Mucosa of rectum (tissue), 2 donors: ENCODE data around the gene NAE1.

Experiments used
- H3K27ac ChIP-seq, 2 donors: one replicate each; pipeline ENCODE4 v1.7.0; 2013; ENCODE audit warnings: inconsistent platforms in 2 of 2, low read depth in 2 of 2, low read length in 2 of 2
- H3K27me3 ChIP-seq, 2 donors: one replicate each; pipeline ENCODE4 v1.7.0; 2013; ENCODE audit warnings: low read length in 2 of 2; ENCODE audit not compliant: control insufficient read depth in 2 of 2, insufficient read depth in 2 of 2
- H3K36me3 ChIP-seq, 2 donors: one replicate each; pipeline ENCODE4 v1.7.0; 2013; ENCODE audit warnings: low read length in 2 of 2; ENCODE audit not compliant: control insufficient read depth in 2 of 2, insufficient read depth in 2 of 2
- H3K4me1 ChIP-seq, 2 donors: one replicate each; pipeline ENCODE4 v1.7.0; 2013; ENCODE audit warnings: low read length in 2 of 2, mild to moderate bottlenecking in 1 of 2; ENCODE audit not compliant: control insufficient read depth in 2 of 2, insufficient read depth in 2 of 2
- H3K4me3 ChIP-seq, 2 donors: one replicate each; pipeline ENCODE4 v1.7.0; 2013; ENCODE audit warnings: low read length in 2 of 2
- H3K9ac ChIP-seq, 2 donors: one replicate each; pipeline ENCODE4 v1.7.0; 2013; ENCODE audit warnings: low read length in 2 of 2, low read depth in 1 of 2, mild to moderate bottlenecking in 1 of 2
- H3K9me3 ChIP-seq, 2 donors: one replicate each; pipeline ENCODE4 v1.7.0; 2013; ENCODE audit warnings: low read length in 2 of 2; ENCODE audit not compliant: control insufficient read depth in 2 of 2
- donor health status: healthy.
- donor health status: Normal muscosa, but diverticular disease.

NAE1 gene

GRCh38 chr16:66850115-66850815 is 19.5 kb upstream of the NAE1 start:
- no peaks in the 10 kb centered on the region for H3K4me1 ChIP-seq
- H3K27me3 ChIP-seq, result peaks cover 4 to 15% of the 10 kb centered on the region in 2 donors
- no peak overlapping the region for H3K9ac ChIP-seq
- no peak overlapping the region for H3K4me3 ChIP-seq
- H3K36me3 ChIP-seq, result no peaks in the 10 kb centered on the region
- H3K27ac ChIP-seq, result no peak overlapping the region
- H3K9me3 ChIP-seq, result no peaks in the 10 kb centered on the region

GRCh38 chr16:66849549-66849948 is 18.8 kb upstream of the NAE1 start:
- Histone ChIP-seq H3K27ac (no peak overlapping the region), H3K9ac (no peak overlapping the region), H3K36me3 (no peaks in the 10 kb centered on the region), H3K4me1 (peaks cover under 1 to 1% of the 10 kb centered on the region in 2 donors), H3K4me3 (no peak overlapping the region), H3K27me3 (peaks cover 7 to 19% of the 10 kb centered on the region in 2 donors), H3K9me3 (no peaks in the 10 kb centered on the region)

GRCh38 chr16:66849021-66849420 is 18.2 kb upstream of the NAE1 start:
- Histone ChIP-seq H3K4me3 (no peak overlapping the region), H3K27ac (no peak overlapping the region), H3K9me3 (no peaks in the 10 kb centered on the region), H3K36me3 (no peaks in the 10 kb centered on the region), H3K4me1 (peaks cover 3 to 4% of the 10 kb centered on the region in 2 donors), H3K27me3 (peaks cover 9 to 19% of the 10 kb centered on the region in 2 donors), H3K9ac (no peak overlapping the region)

- Histone ChIP-seq H3K9me3 (no peaks in the 10 kb centered on the region), H3K4me3 (no peak overlapping the region), H3K27me3 (peaks cover 9 to 19% of the 10 kb centered on the region in 2 donors), H3K36me3 (no peaks in the 10 kb centered on the region), H3K9ac (no peak overlapping the region), H3K27ac (no peak overlapping the region), H3K4me1 (peaks cover 3 to 4% of the 10 kb centered on the region in 2 donors)
Measured at GRCh38 chr16:66848172-66848571, 17.4 kb upstream of the NAE1 start.

GRCh38 chr16:66847533-66848067 is 16.8 kb upstream of the NAE1 start:
- H3K27ac ChIP-seq, result no peak overlapping the region
- no peaks in the 10 kb centered on the region for H3K9me3 ChIP-seq
- H3K36me3 ChIP-seq, result no peaks in the 10 kb centered on the region
- H3K4me1 ChIP-seq, result peaks cover 3 to 4% of the 10 kb centered on the region in 2 donors
- peaks cover 9 to 19% of the 10 kb centered on the region in 2 donors for H3K27me3 ChIP-seq
- no peak overlapping the region for H3K9ac ChIP-seq
- no peak overlapping the region for H3K4me3 ChIP-seq

- no peak overlapping the region for H3K9ac ChIP-seq
Measured at GRCh38 chr16:66846831-66847230, 16.1 kb upstream of the NAE1 start.

GRCh38 chr16:66846266-66846665 is 15.5 kb upstream of the NAE1 start:
- Histone ChIP-seq H3K4me3 (no peak overlapping the region), H3K36me3 (no peaks in the 10 kb centered on the region), H3K9me3 (no peaks in the 10 kb centered on the region), H3K27ac (no peak overlapping the region), H3K4me1 (peaks cover 4 to 10% of the 10 kb centered on the region in 2 donors), H3K27me3 (peaks cover 9 to 19% of the 10 kb centered on the region in 2 donors), H3K9ac (no peak overlapping the region)

More at GRCh38 chr16:66846831-66847230, 16.1 kb upstream of the NAE1 start:
- peaks cover 9 to 19% of the 10 kb centered on the region in 2 donors for H3K27me3 ChIP-seq
- H3K4me1 ChIP-seq, result peaks cover 4% of the 10 kb centered on the region in 2 donors
- no peak overlapping the region for H3K4me3 ChIP-seq
- H3K27ac ChIP-seq, result no peak overlapping the region
- no peaks in the 10 kb centered on the region for H3K36me3 ChIP-seq
- no peaks in the 10 kb centered on the region for H3K9me3 ChIP-seq

- Histone ChIP-seq H3K36me3 (no peaks in the 10 kb centered on the region), H3K4me1 (peaks cover 4 to 12% of the 10 kb centered on the region in 2 donors), H3K27me3 (peaks cover 9 to 19% of the 10 kb centered on the region in 2 donors), H3K27ac (no peak overlapping the region), H3K9ac (no peak overlapping the region), H3K9me3 (no peaks in the 10 kb centered on the region), H3K4me3 (peak overlapping the region in 1 of 2 donors; percentile 20)
Measured at GRCh38 chr16:66845791-66846221, 15.0 kb upstream of the NAE1 start.

GRCh38 chr16:66845080-66845410 is 14.3 kb upstream of the NAE1 start:
- peaks cover 9 to 19% of the 10 kb centered on the region in 2 donors for H3K27me3 ChIP-seq
- H3K36me3 ChIP-seq, result no peaks in the 10 kb centered on the region
- H3K4me3 ChIP-seq, result peak overlapping the region; percentile 50 to 55
- H3K9ac ChIP-seq, result peak overlapping the region in 1 of 2 donors; percentile 54
- peaks cover 4 to 12% of the 10 kb centered on the region in 2 donors for H3K4me1 ChIP-seq
- no peak overlapping the region for H3K27ac ChIP-seq
- H3K9me3 ChIP-seq, result no peaks in the 10 kb centered on the region

GRCh38 chr16:66844342-66845079 is 13.7 kb upstream of the NAE1 start, which contains the start of gene CA7:
TSS of gene CA7 (plus strand) at chr16:66844414. CDS start at chr16:66844488, 74 bp downstream.
- peaks cover 9 to 19% of the 10 kb centered on the region in 2 donors for H3K27me3 ChIP-seq
- H3K4me1 ChIP-seq, result peaks cover 4 to 12% of the 10 kb centered on the region in 2 donors
- H3K4me3 ChIP-seq, result peak within 1 kb of the TSS; percentile 50 to 55
- H3K27ac ChIP-seq, result no peak within 1 kb of the TSS
- no peaks in the 10 kb centered on the region for H3K9me3 ChIP-seq
- no peaks in the 10 kb centered on the region for H3K36me3 ChIP-seq
- peak within 1 kb of the TSS in 1 of 2 donors; percentile 54 for H3K9ac ChIP-seq
